WTC11 (cell line): Measurements from ENCODE around the gene MAP3K5. TPM values are rescaled to one million over a fixed set of nuclear protein-coding genes. Genes with fewer than 3 reads are reported as not detected.

ENCODE experiments used
- ATAC-seq: fragments of 200-7000 bp; cut with Tn5 transposase; 2 replicates; pipeline ENCODE4 v1.10.0; 2021; ENCODE audit warnings: mild to moderate bottlenecking, moderate library complexity
- CTCF ChIA-PET: fragments of 300-600 bp; sonication (Branson Sonifier 250); formaldehyde crosslinking; loops from one replicate; lab custom pipeline; 2021; ENCODE audit warnings: antibody characterized with exemption; lab: Charles Lee
- POLR2A ChIA-PET: fragments of 350-600 bp; sonication (Branson Sonifier 250); formaldehyde crosslinking; loops from one replicate; lab custom pipeline; 2021; ENCODE audit warnings: antibody characterized with exemption; lab: Charles Lee
- DNase-seq: peaks from one replicate; pipeline ENCODE4 v3.0.0; 2021; ENCODE audit warnings: low spot score
- H3K27ac Mint-ChIP-seq: 2 replicates; pipeline ENCODE4 v1.8.0; 2021; ENCODE audit warnings: mixed read lengths
- H3K27me3 Mint-ChIP-seq: 2 replicates; pipeline ENCODE4 v1.8.0; 2021; ENCODE audit warnings: low read depth, mild to moderate bottlenecking, moderate library complexity, mixed read lengths
- H3K36me3 Mint-ChIP-seq: 2 replicates; pipeline ENCODE4 v1.8.0; 2021; ENCODE audit warnings: mixed read lengths
- H3K4me1 Mint-ChIP-seq: 2 replicates; pipeline ENCODE4 v1.8.0; 2022; ENCODE audit warnings: mixed read lengths
- H3K4me3 Mint-ChIP-seq: 2 replicates; pipeline ENCODE4 v1.8.0; 2021; ENCODE audit warnings: mild to moderate bottlenecking, moderate library complexity, mixed read lengths
- H3K9me3 Mint-ChIP-seq: 2 replicates; pipeline ENCODE4 v1.8.0; 2021; ENCODE audit warnings: mixed read lengths
- ATF1 ChIP-seq: sonication (generic); formaldehyde crosslinking; IDR thresholded peaks from 2 replicates; pipeline ENCODE4 v1.8.1; 2023; ENCODE audit warnings: mild to moderate bottlenecking, moderate library complexity, missing genetic modification reagents
- CREM ChIP-seq: sonication (generic); formaldehyde crosslinking; IDR thresholded peaks from 2 replicates; pipeline ENCODE4 v1.8.1; 2022; ENCODE audit warnings: mild to moderate bottlenecking, missing genetic modification reagents, moderate library complexity
- ELF4 ChIP-seq: sonication (generic); formaldehyde crosslinking; IDR thresholded peaks from 2 replicates; pipeline ENCODE4 v1.8.1; 2022; ENCODE audit warnings: low read depth, mild to moderate bottlenecking, moderate library complexity, missing genetic modification reagents
- ETV6 ChIP-seq: sonication (generic); formaldehyde crosslinking; IDR thresholded peaks from 2 replicates; pipeline ENCODE4 v1.8.1; 2022; ENCODE audit warnings: mild to moderate bottlenecking, missing genetic modification reagents
- FOXP1 ChIP-seq: sonication (generic); formaldehyde crosslinking; IDR thresholded peaks from 2 replicates; pipeline ENCODE4 v1.8.0; 2022; ENCODE audit warnings: missing genetic modification reagents, mild to moderate bottlenecking, moderate library complexity, borderline replicate concordance
- GABPB1 ChIP-seq: sonication (generic); formaldehyde crosslinking; IDR thresholded peaks from 2 replicates; pipeline ENCODE4 v1.8.1; 2023; ENCODE audit warnings: mild to moderate bottlenecking, missing genetic modification reagents
- JUN ChIP-seq: sonication (generic); formaldehyde crosslinking; IDR thresholded peaks from 2 replicates; pipeline ENCODE4 v1.8.0; 2023; ENCODE audit warnings: mild to moderate bottlenecking, missing genetic modification reagents
- NR1H2 ChIP-seq: sonication (generic); formaldehyde crosslinking; IDR thresholded peaks from 2 replicates; pipeline ENCODE4 v1.9.0; 2021; ENCODE audit warnings: mild to moderate bottlenecking, moderate library complexity, missing genetic modification reagents
- PRRX2 ChIP-seq: fragments of 250-450 bp; sonication (Bioruptor Pico); IDR thresholded peaks from 2 replicates; pipeline ENCODE4 v1.8.0; 2021; ENCODE audit warnings: mild to moderate bottlenecking
- SMAD3 ChIP-seq: sonication (generic); formaldehyde crosslinking; IDR thresholded peaks from 2 replicates; pipeline ENCODE4 v1.8.0; 2022; ENCODE audit warnings: missing genetic modification reagents, mild to moderate bottlenecking, borderline replicate concordance
- ZNF121 ChIP-seq: sonication (generic); formaldehyde crosslinking; IDR thresholded peaks from 2 replicates; pipeline ENCODE4 v1.8.0; 2023; ENCODE audit warnings: missing genetic modification reagents
- ZNF232 ChIP-seq: sonication (generic); formaldehyde crosslinking; IDR thresholded peaks from 2 replicates; pipeline ENCODE4 v1.8.0; 2022; ENCODE audit warnings: mild to moderate bottlenecking, missing genetic modification reagents
- total RNA-seq: library from RNA; stranded (reverse); gene quantifications from 3 replicates; pipeline ENCODE4 v1.2.3, GENCODE V29; 2021
- TF ChIP-seq, protein P1 (sequence below): sonication (generic); formaldehyde crosslinking; IDR thresholded peaks from 2 replicates; pipeline ENCODE4 v1.8.0; 2023; ENCODE audit warnings: mild to moderate bottlenecking, missing genetic modification reagents
- TF ChIP-seq, protein P2 (sequence below): sonication (generic); formaldehyde crosslinking; IDR thresholded peaks from 2 replicates; pipeline ENCODE4 v1.8.1; 2023; ENCODE audit warnings: mild to moderate bottlenecking, missing genetic modification reagents, moderate library complexity
- TF ChIP-seq, protein P3 (sequence below): sonication (generic); formaldehyde crosslinking; IDR thresholded peaks from 2 replicates; pipeline ENCODE4 v1.8.1; 2023; ENCODE audit warnings: mild to moderate bottlenecking, missing genetic modification reagents
- TF ChIP-seq, protein P4 (sequence below): sonication (generic); formaldehyde crosslinking; IDR thresholded peaks from 2 replicates; pipeline ENCODE4 v1.8.1; 2022; ENCODE audit warnings: mild to moderate bottlenecking, moderate library complexity, missing genetic modification reagents
- TF ChIP-seq, protein P5 (sequence below): sonication (generic); formaldehyde crosslinking; IDR thresholded peaks from 2 replicates; pipeline ENCODE4 v1.8.0; 2022; ENCODE audit warnings: mild to moderate bottlenecking, missing genetic modification reagents
- TF ChIP-seq, protein P6 (sequence below): fragments of 200-600 bp; IDR thresholded peaks from 2 replicates; pipeline ENCODE4 v1.8.0; 2022; ENCODE audit warnings: antibody characterized with exemption
- TF ChIP-seq, protein P7 (sequence below): sonication (generic); formaldehyde crosslinking; IDR thresholded peaks from 2 replicates; pipeline ENCODE4 v1.8.0; 2022; ENCODE audit warnings: missing genetic modification reagents
- TF ChIP-seq, protein P8 (sequence below): sonication (generic); formaldehyde crosslinking; IDR thresholded peaks from 2 replicates; pipeline ENCODE4 v1.8.1; 2023; ENCODE audit warnings: mild to moderate bottlenecking, missing genetic modification reagents

MAP3K5 gene
- total RNA-seq, 1 experiment from 2014 or later: 1.6 TPM

DNA sequence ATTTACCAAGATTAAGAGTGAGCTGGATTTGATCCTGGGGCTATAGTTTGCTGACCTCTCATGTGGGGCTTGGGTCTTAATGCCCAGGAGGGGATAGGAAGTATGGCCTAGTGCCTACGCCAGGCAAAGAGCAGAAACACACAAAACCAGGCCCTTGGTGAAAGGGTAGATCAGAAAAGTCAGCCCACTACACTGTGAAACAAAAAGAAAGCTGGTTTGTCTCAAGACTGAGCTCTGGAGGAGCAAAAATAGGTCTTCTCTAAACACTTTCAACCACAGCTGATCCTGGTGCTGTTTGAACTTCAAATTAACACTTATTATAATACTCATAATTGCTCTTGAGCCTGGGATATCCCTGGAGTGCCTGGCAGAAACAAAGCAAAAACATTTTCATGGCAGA is 167.0 kb downstream of the MAP3K5 start (continued):
- TF ChIP-seq, protein P1, sequence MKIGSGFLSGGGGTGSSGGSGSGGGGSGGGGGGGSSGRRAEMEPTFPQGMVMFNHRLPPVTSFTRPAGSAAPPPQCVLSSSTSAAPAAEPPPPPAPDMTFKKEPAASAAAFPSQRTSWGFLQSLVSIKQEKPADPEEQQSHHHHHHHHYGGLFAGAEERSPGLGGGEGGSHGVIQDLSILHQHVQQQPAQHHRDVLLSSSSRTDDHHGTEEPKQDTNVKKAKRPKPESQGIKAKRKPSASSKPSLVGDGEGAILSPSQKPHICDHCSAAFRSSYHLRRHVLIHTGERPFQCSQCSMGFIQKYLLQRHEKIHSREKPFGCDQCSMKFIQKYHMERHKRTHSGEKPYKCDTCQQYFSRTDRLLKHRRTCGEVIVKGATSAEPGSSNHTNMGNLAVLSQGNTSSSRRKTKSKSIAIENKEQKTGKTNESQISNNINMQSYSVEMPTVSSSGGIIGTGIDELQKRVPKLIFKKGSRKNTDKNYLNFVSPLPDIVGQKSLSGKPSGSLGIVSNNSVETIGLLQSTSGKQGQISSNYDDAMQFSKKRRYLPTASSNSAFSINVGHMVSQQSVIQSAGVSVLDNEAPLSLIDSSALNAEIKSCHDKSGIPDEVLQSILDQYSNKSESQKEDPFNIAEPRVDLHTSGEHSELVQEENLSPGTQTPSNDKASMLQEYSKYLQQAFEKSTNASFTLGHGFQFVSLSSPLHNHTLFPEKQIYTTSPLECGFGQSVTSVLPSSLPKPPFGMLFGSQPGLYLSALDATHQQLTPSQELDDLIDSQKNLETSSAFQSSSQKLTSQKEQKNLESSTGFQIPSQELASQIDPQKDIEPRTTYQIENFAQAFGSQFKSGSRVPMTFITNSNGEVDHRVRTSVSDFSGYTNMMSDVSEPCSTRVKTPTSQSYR (CRISPR knock-in tag): no peak
- TF ChIP-seq, protein P2, sequence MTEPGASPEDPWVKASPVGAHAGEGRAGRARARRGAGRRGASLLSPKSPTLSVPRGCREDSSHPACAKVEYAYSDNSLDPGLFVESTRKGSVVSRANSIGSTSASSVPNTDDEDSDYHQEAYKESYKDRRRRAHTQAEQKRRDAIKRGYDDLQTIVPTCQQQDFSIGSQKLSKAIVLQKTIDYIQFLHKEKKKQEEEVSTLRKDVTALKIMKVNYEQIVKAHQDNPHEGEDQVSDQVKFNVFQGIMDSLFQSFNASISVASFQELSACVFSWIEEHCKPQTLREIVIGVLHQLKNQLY (CRISPR knock-in tag): no peak
- TF ChIP-seq GABPB1 (no peak), JUN (CRISPR knock-in tag) (no peak)
- TF ChIP-seq, protein P3, sequence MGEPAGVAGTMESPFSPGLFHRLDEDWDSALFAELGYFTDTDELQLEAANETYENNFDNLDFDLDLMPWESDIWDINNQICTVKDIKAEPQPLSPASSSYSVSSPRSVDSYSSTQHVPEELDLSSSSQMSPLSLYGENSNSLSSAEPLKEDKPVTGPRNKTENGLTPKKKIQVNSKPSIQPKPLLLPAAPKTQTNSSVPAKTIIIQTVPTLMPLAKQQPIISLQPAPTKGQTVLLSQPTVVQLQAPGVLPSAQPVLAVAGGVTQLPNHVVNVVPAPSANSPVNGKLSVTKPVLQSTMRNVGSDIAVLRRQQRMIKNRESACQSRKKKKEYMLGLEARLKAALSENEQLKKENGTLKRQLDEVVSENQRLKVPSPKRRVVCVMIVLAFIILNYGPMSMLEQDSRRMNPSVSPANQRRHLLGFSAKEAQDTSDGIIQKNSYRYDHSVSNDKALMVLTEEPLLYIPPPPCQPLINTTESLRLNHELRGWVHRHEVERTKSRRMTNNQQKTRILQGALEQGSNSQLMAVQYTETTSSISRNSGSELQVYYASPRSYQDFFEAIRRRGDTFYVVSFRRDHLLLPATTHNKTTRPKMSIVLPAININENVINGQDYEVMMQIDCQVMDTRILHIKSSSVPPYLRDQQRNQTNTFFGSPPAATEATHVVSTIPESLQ (CRISPR knock-in tag): no peak
- TF ChIP-seq, protein P4, sequence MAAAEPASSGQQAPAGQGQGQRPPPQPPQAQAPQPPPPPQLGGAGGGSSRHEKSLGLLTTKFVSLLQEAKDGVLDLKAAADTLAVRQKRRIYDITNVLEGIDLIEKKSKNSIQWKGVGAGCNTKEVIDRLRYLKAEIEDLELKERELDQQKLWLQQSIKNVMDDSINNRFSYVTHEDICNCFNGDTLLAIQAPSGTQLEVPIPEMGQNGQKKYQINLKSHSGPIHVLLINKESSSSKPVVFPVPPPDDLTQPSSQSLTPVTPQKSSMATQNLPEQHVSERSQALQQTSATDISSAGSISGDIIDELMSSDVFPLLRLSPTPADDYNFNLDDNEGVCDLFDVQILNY: no peak

DNA sequence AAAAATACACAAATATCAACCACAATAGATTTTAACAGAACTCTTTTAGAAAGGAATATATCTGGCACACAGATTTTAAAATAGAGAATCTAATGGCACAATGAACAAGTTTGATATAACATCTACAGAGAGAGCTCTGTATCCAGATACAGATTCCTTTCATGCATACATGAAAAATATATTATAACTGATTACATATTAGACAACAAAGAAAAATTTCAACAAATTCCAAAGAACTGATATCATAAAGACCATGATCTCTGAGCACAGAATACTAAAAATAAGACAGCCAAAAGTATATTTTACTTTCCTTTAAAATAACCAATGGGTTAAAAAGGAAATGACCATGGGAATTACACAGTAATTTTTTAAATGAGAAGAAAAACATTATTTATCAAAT is 167.9 kb downstream of the MAP3K5 start:
- Mint-ChIP-seq H3K4me3 (no peak overlapping the region), H3K27ac (no peak overlapping the region), H3K27me3 (no peaks in the 10 kb centered on the region), H3K4me1 (no peaks in the 10 kb centered on the region), H3K9me3 (no peaks in the 10 kb centered on the region), H3K36me3 (no peaks in the 10 kb centered on the region)
- ChIA-PET CTCF (no interaction called here), POLR2A (no interaction called here)
- ATAC-seq: no peak
- no peak for DNase-seq
- TF ChIP-seq, protein P5, sequence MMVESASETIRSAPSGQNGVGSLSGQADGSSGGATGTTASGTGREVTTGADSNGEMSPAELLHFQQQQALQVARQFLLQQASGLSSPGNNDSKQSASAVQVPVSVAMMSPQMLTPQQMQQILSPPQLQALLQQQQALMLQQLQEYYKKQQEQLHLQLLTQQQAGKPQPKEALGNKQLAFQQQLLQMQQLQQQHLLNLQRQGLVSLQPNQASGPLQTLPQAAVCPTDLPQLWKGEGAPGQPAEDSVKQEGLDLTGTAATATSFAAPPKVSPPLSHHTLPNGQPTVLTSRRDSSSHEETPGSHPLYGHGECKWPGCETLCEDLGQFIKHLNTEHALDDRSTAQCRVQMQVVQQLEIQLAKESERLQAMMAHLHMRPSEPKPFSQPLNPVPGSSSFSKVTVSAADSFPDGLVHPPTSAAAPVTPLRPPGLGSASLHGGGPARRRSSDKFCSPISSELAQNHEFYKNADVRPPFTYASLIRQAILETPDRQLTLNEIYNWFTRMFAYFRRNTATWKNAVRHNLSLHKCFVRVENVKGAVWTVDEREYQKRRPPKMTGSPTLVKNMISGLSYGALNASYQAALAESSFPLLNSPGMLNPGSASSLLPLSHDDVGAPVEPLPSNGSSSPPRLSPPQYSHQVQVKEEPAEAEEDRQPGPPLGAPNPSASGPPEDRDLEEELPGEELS (CRISPR knock-in tag): no peak
- no peak for TF ChIP-seq ZNF232
- TF ChIP-seq, protein P6, sequence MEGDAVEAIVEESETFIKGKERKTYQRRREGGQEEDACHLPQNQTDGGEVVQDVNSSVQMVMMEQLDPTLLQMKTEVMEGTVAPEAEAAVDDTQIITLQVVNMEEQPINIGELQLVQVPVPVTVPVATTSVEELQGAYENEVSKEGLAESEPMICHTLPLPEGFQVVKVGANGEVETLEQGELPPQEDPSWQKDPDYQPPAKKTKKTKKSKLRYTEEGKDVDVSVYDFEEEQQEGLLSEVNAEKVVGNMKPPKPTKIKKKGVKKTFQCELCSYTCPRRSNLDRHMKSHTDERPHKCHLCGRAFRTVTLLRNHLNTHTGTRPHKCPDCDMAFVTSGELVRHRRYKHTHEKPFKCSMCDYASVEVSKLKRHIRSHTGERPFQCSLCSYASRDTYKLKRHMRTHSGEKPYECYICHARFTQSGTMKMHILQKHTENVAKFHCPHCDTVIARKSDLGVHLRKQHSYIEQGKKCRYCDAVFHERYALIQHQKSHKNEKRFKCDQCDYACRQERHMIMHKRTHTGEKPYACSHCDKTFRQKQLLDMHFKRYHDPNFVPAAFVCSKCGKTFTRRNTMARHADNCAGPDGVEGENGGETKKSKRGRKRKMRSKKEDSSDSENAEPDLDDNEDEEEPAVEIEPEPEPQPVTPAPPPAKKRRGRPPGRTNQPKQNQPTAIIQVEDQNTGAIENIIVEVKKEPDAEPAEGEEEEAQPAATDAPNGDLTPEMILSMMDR: no peak
- no peak for TF ChIP-seq ETV6 (CRISPR knock-in tag)
- TF ChIP-seq ATF1 (CRISPR knock-in tag): no peak
- TF ChIP-seq CREM: no peak
- no peak for TF ChIP-seq NR1H2 (CRISPR knock-in tag)
- TF ChIP-seq FOXP1 (CRISPR knock-in tag): no peak
- TF ChIP-seq, protein P7, sequence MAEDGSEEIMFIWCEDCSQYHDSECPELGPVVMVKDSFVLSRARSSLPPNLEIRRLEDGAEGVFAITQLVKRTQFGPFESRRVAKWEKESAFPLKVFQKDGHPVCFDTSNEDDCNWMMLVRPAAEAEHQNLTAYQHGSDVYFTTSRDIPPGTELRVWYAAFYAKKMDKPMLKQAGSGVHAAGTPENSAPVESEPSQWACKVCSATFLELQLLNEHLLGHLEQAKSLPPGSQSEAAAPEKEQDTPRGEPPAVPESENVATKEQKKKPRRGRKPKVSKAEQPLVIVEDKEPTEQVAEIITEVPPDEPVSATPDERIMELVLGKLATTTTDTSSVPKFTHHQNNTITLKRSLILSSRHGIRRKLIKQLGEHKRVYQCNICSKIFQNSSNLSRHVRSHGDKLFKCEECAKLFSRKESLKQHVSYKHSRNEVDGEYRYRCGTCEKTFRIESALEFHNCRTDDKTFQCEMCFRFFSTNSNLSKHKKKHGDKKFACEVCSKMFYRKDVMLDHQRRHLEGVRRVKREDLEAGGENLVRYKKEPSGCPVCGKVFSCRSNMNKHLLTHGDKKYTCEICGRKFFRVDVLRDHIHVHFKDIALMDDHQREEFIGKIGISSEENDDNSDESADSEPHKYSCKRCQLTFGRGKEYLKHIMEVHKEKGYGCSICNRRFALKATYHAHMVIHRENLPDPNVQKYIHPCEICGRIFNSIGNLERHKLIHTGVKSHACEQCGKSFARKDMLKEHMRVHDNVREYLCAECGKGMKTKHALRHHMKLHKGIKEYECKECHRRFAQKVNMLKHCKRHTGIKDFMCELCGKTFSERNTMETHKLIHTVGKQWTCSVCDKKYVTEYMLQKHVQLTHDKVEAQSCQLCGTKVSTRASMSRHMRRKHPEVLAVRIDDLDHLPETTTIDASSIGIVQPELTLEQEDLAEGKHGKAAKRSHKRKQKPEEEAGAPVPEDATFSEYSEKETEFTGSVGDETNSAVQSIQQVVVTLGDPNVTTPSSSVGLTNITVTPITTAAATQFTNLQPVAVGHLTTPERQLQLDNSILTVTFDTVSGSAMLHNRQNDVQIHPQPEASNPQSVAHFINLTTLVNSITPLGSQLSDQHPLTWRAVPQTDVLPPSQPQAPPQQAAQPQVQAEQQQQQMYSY (CRISPR knock-in tag): no peak
- TF ChIP-seq ZNF121 (CRISPR knock-in tag): no peak
- TF ChIP-seq SMAD3 (CRISPR knock-in tag): no peak
- TF ChIP-seq, protein P8, sequence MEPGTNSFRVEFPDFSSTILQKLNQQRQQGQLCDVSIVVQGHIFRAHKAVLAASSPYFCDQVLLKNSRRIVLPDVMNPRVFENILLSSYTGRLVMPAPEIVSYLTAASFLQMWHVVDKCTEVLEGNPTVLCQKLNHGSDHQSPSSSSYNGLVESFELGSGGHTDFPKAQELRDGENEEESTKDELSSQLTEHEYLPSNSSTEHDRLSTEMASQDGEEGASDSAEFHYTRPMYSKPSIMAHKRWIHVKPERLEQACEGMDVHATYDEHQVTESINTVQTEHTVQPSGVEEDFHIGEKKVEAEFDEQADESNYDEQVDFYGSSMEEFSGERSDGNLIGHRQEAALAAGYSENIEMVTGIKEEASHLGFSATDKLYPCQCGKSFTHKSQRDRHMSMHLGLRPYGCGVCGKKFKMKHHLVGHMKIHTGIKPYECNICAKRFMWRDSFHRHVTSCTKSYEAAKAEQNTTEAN (CRISPR knock-in tag): no peak
- TF ChIP-seq ELF4 (CRISPR knock-in tag): no peak
- TF ChIP-seq PRRX2 (CRISPR knock-in tag): no peak
